Posterior cingulate gyrus (tissue), 11 donors: ENCODE data around the gene RNASEL.
"Not testable (repeated sequence)": the region's sequence is repeated elsewhere in the genome, so short reads cannot be mapped to it uniquely, and the experiment has no call there.

ENCODE experiments used
- DNase-seq, 10 donors: peaks; one replicate each; pipeline versions ENCODE4 v3.0.0 to v3.0.0-alpha.2; 2020 to 2021; ENCODE audit warnings: mixed read lengths in 3 of 10
- intact Hi-C: fragments of 100-400 bp; cut with DNase I; formaldehyde crosslinking; loops from one replicate; pipeline ENCODE4 v1.15.1; 2023

The RNASEL gene

GRCh38 chr1:182568647-182569284 is 20.3 kb downstream of the RNASEL start:
- no peak for DNase-seq
- intact Hi-C loops, result no loop called here

GRCh38 chr1:182567629-182568028 is 21.4 kb downstream of the RNASEL start:
- DNase-seq, result no peak
- intact Hi-C loops, result no loop called here

- intact Hi-C loops, result no loop called here
- DNase-seq, result no peak
Measured at GRCh38 chr1:182565537-182565936, 23.5 kb downstream of the RNASEL start.

DNA sequence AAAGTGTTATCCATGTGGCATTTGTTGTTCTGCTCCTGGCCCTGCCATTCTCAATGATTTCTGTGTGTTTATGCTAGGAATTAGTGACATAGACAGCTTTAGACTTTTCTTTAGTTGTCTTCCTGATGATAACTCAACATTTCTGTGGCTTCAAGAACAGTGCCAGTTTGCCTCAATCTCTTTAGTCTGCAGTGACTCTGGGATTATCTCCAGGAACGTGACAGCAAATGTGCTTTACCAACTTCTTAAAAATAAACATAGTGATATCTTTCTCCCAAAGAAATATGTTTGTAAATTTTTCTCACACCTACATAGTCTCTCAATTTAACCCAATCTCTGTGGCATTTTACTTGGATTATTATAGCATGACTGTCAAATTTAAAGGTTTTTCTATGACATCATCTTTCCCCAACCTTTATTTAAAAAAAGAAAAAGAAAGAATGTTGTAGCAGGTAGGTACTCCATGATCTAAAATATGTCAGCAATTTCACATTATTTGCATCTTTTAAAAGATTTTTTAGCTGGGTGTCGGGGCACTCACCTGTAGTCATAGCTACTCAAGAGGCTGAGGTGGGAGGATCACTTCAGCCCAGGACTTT is 24.6 kb downstream of the RNASEL start:
- intact Hi-C loops, result no loop called here

GRCh38 chr1:182563095-182563494 is 26.0 kb downstream of the RNASEL start:
- intact Hi-C loops, result no loop called here
- no peak for DNase-seq

More for the DNA sequence above, 24.6 kb downstream of the RNASEL start:
- no peak for DNase-seq

DNA sequence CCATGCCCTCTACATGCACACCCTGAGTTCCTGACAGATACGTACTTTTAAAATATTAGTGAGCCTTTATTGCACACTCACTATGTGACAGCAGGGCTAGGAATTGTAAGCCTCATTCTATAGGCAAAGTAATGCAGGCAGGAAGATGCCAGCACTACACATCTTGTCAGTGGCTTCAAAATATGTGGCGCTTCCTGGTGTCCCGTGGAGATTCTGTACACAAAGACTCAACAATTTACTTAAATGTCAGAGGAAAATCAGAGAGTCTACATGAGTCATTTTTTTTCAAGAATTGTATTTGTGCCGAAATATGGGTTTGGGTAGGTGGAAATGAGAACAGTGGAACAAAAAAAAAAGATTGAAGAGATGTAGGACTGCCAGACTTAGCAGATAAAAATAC is 27.6 kb downstream of the RNASEL start:
- DNase-seq, result no peak
- intact Hi-C loops, result no loop called here

DNA sequence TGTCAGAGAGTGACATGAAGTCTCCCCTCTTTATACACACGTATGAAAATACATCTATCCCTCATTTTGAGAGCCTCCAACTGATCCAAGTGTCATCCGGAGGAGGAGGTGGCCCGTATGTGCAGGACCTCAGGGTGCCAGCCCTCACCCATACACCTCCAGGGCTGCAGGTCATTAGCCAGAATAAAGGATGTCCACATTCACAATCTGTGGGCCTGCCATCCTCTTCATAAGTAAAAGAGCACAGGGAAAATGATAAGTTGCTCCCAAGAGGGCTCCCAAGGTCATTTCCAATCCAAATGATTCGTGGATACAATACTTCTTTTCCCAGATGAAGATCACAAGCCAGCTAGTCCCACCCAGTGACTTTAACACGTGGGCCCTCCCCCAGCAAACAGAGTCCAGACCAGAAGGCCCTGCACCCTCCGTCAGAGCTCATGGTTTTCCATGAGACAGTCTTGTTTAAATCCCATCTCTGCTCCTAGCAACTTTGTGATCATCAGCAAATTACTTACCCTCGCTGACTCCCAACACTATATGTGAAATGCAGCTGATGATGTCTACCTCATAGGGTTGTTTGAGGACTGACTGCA is 28.6 kb downstream of the RNASEL start:
- DNase-seq, result no peak
- intact Hi-C loops, result no loop called here

DNA sequence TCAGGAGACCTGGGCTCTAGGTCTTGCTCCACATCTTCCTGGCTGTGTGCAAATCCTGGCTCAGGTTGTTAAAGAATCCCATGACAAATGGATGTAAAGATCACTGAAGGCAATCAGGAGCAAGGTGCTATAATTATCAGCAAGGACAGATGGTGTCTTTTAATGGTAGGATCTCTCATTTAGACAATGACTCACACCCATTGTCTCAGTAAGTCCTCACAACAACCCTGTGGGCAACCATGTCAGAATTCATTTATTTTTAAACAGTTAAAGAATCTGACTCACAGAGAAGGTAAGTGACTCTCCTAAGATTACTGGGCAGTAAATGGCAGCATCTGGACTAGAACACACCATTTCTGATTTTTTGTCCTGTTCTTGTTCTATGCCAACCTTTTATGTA is 32.8 kb downstream of the RNASEL start:
- no peak for DNase-seq
- intact Hi-C loops, result no loop called here

DNA sequence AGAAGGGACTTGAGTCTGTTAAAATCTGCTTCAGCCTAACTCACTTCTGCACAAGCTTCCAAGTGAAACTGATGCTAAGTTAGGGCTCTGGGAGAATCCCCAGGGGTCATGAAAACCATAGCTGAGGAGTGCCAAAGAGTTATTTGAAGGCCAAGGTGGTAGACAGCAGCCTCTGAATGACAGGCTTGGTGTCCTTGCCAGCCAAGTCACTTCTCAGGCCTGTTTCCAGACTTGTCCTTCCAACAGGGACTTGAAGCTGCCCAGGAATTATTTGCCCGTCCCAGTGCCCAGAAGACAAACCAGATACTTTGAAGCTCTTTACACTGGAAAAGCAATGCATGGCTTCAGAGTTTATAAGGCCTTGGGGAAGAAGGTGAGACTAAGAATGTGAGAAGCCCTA is 33.6 kb downstream of the RNASEL start:
- intact Hi-C loops, result no loop called here
- no peak for DNase-seq

DNA sequence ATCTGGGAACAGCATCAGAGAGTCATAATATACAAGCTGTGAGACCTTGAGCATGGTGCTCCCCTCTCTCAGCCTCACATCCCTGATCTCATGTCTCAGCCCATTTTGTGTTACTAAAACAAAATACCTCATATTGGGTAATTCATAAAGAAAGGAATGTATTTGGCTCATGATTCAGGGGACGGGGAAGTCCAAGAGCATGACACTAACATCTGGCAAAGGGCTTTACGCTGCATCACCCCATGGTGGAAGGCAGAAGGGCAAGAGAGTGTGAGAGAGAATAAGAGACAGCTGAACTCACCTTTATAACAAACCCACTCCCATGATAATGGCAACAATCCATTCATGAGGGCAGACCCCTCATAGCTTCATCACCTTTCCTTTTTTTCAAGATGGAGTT is 36.5 kb downstream of the RNASEL start:
- no peak for DNase-seq
- intact Hi-C loops, result no loop called here

GRCh38 chr1:182549811-182550210 is 39.2 kb downstream of the RNASEL start:
- intact Hi-C loops, result no loop called here
- no peak for DNase-seq

- intact Hi-C loops, result no loop called here
- no peak for DNase-seq
Measured at GRCh38 chr1:182549346-182549745, 39.7 kb downstream of the RNASEL start.

GRCh38 chr1:182533896-182534295 is 55.2 kb downstream of the RNASEL start:
- intact Hi-C loops, result no loop called here
- no peak for DNase-seq

DNA sequence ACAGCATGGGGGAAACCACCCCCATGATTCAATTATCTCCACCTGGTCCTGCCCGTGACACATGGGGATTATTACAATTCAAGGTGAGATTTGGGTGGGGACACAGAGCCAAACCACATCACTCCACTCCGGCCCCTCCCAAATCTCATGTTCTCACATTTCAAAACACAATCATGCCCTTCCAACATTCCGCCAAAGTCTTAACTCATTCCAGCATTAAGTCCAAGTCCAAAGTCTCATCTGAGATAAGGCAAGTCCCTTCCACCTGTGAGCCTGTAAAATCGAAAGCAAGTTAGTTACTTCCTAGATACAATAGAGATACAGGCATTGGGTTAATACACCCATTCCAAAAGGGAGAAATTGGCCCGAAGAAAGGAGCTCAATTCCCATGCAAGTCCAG is 60.9 kb downstream of the RNASEL start:
- intact Hi-C loops, DNase-seq: not testable (repeated sequence)

DNA sequence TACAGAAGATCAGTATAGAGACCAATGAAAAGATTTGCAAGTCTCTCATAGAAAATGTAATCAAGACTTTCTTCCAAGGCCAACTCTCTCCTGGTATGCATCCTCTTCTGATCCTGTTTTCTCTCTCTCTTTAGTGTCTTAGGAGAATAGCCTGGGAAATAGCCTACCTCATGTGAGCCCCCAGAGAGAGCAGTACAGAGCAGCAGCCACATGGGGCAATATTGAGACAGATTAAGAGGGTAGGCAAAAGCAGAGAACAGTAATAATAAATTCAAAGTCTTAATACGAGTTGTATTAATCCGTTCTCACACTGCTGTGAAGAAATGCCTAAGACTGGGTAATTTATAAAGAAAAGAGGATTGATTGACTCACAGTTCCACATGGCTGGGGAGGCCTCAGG is 61.4 kb downstream of the RNASEL start:
- intact Hi-C loops, result no loop called here
- no peak for DNase-seq

- intact Hi-C loops, result no loop called here
- DNase-seq, result no peak
Measured at GRCh38 chr1:182525342-182525741, 63.7 kb downstream of the RNASEL start.
